Stimulated activated CD4-positive, alpha-beta T cell treated with anti-CD3 and anti-CD28 coated beads, Interleukin-2, amount 100 ng/mL, for 4 hours (primary cell): ENCODE results near the gene ABCD3.
"Not testable (repeated sequence)": the region's sequence is repeated elsewhere in the genome, so short reads cannot be mapped to it uniquely, and the experiment has no call there.

Source experiments
- DNase-seq: peaks from one replicate; pipeline ENCODE4 v3.0.0-alpha.2; 2020; ENCODE audit warnings: low read depth

ABCD3 gene

DNA sequence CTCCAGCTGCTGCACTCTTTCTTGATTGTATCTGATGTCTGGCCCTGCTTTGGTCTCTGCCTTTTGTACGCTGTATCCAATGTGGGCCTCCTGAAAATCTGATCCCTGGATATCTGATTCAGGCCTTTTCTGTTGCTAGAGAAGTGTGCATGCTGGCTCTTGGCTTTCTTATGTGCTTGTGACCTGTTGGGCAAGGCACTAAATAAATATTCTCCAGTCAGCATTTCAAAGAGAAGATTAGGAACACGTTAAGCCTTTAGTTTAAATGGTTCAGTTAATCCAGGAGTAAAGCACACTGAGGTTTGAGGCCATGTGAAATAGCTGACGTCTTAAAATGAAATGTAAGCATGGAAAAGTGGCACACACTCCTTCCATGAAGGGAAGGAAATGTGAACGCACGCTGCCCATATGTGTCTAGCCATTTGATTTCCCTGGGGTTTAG is 132.6 kb downstream of the ABCD3 start:
- no peak for DNase-seq

DNA sequence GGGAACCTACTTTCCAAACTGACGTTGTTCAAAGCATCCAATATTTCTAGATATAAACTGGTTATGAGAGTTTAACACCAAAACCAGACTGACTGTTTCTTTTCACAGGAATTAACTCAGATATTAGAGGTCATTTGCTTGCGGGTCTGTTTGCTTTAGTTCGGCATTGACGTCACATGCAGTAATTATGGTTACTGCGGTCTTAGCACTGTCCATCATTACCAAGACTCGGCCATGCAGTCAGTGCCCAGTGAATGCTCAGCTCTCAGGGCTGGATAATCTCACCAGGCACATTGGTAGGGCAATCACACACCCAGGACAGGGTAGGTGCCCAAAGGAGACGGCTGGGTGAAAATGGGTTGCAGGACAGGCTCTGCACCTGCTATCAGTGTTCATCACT is 133.3 kb downstream of the ABCD3 start:
- DNase-seq, result no peak

DNA sequence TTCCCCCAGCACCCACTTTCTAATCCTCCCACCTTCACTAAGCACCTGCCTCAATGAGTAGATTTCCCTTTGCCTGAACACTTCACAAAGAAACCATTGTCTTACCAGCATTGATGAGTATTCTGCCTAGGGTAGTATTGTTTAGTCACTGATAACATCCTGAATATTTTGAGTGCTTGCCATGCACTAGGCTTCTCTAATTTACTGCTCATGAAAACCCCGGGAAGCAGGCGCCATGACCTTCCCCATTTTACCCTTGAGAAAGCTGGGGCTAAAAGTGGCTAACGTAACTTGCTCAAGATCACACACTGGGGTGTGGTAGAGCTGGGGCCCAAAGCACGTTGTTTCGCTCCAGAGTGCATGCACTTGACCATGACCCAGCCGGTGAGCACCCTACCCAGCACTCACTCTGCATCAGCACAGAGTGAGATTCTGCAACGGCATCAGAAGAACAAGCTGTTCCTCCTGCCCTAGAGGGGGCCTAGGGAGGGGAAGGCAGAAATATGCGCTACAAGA is 133.9 kb downstream of the ABCD3 start:
- DNase-seq, result no peak

DNA sequence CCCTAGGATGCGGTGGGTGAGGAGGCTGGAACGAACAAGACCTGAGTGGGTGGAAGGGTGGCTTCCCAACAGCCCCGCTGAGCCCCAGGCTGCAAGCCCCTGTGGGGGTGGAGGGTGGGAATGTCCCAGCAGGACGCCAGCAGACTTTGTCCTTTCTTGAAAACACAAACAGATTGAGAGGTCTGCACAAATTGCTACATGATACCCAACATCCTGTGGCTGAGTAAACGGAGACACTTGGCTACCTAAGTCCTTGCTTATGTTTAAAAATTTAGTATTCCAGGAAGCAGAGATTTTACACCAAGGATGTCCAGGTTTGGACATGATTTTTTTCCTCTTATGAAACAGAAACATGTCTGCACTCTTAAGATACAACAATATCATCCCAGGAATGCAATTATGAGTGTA is 135.1 kb downstream of the ABCD3 start:
- no peak for DNase-seq

DNA sequence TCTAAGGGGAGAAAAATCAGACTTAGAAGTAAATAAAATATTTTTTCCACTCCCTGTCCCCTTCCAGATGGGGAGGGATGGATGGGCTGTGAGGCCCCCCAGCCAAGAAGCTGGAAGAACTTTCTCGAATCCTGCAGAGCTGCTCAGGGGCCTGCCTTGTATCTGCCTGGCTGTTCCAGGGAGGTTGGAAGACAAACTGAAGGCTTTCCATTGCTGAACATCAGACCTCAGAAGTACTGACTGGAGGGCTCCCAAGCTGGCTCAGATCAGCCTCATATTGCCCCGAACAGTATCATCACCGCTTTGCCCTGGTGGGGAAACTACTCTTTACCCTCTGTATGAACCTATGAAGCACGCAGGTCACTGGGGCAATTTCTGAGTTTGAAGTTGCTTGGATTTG is 135.7 kb downstream of the ABCD3 start:
- no peak for DNase-seq

DNA sequence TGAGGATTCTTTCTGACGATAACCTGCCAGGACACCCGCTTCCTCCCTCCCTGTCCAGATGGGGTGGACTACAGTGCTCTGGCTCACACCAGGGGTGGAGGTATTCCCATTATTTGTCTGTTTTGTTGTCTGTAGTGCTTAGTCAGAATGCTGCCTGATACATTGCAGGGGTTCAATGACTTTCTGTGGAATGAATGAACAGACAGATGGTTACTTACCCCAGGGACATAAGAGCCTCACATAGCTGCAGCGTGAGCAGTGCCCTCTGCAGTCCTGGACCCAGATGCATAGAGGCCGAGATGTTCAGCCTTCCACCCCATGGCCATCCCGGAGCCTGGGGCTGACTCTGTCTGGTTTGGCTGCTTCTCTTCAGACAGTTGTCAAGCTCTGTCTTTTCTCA is 136.4 kb downstream of the ABCD3 start:
- no peak for DNase-seq

DNA sequence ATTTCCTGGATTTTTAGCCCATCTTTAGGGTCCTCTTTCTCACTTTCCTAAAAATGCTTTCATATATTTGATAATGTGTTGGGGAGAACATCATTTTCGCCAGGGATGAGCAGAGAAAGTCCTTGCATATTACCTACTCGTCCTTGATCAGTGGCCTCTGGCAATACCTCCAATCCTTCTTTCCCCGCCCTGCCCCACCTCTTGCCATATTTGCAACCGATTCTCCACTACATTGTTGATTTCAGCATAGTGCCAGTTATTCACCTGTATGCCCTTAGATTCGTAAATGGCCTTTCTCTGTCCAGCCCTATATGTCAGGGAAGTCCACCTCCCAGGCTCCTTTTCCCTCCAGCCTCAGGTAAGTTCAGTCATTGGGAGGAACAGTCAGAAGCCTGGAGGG is 136.9 kb downstream of the ABCD3 start:
- no peak for DNase-seq

DNA sequence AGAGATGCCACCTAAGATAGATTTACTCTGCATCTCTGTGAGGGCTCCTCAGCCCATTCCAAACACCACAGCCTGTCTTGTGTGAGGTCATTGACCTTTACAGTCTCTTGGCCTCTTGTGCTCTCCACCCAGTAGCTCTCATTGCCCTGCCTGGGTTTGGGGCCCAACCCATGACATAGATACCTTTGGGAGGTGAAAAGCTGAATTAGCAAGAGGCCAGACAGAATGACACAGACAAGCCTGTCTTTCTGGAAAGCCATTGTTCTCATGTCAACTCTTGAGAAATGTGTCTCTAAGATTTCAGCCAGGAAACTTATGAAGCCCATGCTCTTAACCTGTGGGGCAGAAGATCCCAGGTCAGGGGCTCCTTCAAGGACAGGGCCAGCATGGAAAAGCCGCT is 141.7 kb downstream of the ABCD3 start:
- DNase-seq, result no peak

DNA sequence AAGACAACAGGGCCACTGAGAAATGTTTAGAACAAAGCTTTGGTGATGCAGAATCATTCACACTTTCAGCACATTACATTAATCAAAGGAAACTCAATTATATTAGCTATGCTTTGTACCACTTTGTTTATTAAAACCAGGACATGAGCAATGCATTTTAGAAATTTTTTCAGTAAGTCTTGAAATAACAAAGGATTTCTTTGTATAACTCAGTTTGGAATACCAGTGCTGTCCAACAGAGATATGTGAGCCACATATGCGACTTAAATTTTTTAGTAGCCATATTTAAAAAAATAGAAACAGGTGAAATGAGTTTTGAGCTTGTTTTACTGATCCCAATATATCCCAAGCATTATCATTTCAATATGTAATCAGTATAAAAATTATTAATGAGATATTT is 142.1 kb downstream of the ABCD3 start:
- DNase-seq, result no peak

DNA sequence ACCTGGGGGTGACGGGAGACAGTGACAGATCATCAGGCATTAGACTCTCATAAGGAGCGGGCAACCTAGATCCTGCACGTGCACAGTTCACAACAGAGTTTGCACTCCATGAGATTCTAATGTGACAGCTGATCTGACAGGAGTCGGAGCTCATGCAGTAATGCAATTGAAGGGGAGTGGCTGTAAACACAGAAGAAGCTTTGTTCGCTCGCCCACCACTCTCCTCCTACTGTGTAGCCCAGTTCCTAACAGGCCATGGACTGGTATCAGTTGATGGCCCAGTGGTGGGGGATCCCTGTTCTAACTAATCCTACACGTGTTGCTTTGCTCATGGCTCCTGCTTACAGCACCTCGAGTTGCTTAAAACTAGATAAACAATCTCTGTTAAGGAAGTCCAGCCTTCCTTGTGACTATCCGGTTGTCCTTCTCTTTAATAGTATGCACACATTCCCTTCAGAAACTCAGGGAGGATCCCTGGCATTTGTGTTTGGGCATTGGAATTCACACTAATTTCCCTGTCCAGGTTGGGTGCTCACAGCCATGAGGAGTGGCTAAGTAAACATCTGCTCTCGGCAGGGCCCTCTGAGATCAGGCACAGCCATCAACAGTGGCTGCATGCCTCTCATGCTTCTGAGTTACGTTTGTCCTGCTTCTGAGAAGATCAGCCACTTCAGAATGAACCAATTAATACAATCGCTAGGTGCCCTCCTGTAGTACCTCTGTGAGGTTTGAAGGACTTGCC is 144.5 kb downstream of the ABCD3 start:
- no peak for DNase-seq

DNA sequence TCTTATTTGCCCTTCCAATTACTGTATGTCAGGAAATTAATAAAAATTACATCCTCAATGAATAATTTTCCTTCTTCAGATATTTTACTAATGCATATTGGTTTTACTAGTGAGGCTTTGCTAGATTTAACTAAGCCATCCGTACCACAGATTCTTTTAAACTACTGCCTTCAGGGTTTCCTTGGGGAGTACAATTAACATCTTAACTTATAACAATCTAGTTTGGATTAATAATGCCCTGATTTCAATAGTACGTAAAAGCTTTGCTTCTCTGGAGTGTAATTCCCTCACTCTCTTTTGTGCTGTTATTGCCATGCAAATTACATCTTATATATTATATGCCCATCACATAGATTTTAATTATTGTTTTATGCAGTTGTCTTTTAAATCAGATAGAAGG is 147.7 kb downstream of the ABCD3 start:
- DNase-seq, result no peak

DNA sequence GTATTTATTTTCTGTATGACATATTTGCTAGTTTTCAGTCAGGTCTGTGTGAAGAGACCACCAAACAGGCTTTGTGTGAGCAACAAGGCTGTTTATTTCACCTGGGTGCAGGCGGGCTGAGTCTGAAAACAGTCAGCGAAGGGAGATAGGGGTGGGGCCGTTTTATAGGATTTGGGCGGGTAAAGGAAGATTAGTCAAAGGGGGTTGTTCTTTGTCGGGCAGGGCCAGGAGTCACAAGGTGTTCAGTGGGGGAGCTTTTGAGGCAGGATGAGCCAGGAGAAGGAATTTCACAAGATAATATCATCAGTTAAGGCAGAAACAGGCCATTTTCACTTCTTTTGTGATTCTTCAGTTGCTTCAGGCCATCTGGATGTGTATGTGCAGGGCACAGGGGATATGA is 148.2 kb downstream of the ABCD3 start:
- not testable (repeated sequence) for DNase-seq

DNA sequence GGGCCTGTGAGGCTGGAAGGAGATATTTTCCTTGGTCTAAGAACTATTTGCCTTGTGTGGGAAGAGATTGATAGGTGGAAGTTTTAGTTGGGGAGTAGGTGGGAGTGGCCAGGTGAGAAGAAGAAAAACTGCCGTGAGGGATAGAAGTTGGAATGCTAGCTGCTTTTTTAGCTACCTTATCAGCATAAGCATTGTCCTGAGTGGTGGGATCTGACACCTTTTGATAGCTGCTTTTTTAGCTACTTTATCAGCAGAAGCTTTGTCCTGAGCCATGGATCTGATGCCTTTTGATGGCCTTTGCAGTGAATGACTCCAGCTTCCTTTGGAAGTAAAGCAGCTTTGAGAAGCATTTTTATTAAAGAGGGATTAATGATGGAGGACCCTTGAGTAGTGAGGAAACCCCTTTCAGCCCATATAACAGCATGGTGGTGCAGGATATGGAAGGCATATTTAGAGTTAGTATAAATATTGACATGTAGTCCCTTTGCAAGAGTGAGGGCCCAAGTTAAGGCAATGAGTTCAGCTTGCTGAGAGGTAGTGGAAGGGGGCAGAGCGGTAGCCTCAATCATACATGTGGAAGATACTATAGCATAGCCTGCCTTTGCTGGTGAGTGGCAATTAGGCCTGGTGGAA is 149.9 kb downstream of the ABCD3 start:
- DNase-seq, result not testable (repeated sequence)
